Suprapubic skin (tissue), 4 donors: ENCODE results near the gene LDAH. TPM values are rescaled to one million over a fixed set of nuclear protein-coding genes. Genes with fewer than 3 reads are reported as not detected.
A peak's percentile ranks its signal among the peaks of the same experiment; 100 is the strongest.

ENCODE experiments used
- DNase-seq, 2 donors: peaks; one replicate each; pipeline ENCODE4 v3.0.0-alpha.2; 2019; ENCODE audit warnings: low spot score in 2 of 2
- H3K27ac ChIP-seq: fragments of 200-600 bp; sonication (generic); one replicate; pipeline ENCODE4 v1.5.1; 2019
- H3K27me3 ChIP-seq: fragments of 200-600 bp; sonication (generic); one replicate; pipeline ENCODE4 v1.5.1; 2019
- H3K36me3 ChIP-seq: fragments of 200-600 bp; sonication (generic); one replicate; pipeline ENCODE4 v1.5.1; 2019
- H3K4me1 ChIP-seq: fragments of 200-600 bp; sonication (generic); one replicate; pipeline ENCODE4 v1.5.1; 2019
- H3K4me3 ChIP-seq: fragments of 200-600 bp; sonication (generic); one replicate; pipeline ENCODE4 v1.5.1; 2019; ENCODE audit warnings: mild to moderate bottlenecking
- H3K9me3 ChIP-seq: fragments of 200-600 bp; sonication (generic); one replicate; pipeline ENCODE4 v1.5.1; 2019
- CTCF ChIP-seq, 2 donors: fragments of 200-600 bp in 1 of 2; fragments of 450-650 bp in 1 of 2; sonication (generic) in 1 of 2; IDR thresholded peaks; one replicate each; pipeline ENCODE4 v1.5.1; 2016 to 2019; ENCODE audit warnings: antibody characterized with exemption in 2 of 2, mild to moderate bottlenecking in 1 of 2, moderate library complexity in 1 of 2
- EP300 ChIP-seq: sonication (generic); formaldehyde crosslinking; IDR thresholded peaks from one replicate; pipeline ENCODE4 v1.6.1; 2017; ENCODE audit warnings: antibody characterized with exemption
- POLR2A ChIP-seq, 2 donors: fragments of 450-650 bp; IDR thresholded peaks; one replicate each; pipeline ENCODE4 v1.6.1; 2017; ENCODE audit warnings: antibody characterized with exemption in 2 of 2, mild to moderate bottlenecking in 2 of 2, moderate library complexity in 2 of 2
- POLR2AphosphoS5 ChIP-seq, 3 donors: sonication (generic); formaldehyde crosslinking; IDR thresholded peaks; one replicate each; pipeline ENCODE4 v1.6.1; 2017; ENCODE audit warnings: antibody characterized with exemption in 3 of 3
- WGBS: methylation state at CpG from one replicate; pipeline ENCODE4 v1.1.5; 2018; 5-methylcytosine and 5-hydroxymethylcytosine counted together
- total RNA-seq, 4 donors: library from RNA; depleted of rRNA; stranded (reverse); fragments of >200 nt; gene quantifications; one replicate each; pipeline ENCODE4 v1.1.0, GENCODE V29; 2016

The LDAH gene
- total RNA-seq, 4 donors from 2014 or later: 9.0 to 15.5 (median 10.4) TPM

GRCh38 chr2:20664071-20664390 is 158.9 kb downstream of the LDAH start:
- Histone ChIP-seq H3K36me3 (no peaks in the 10 kb centered on the region), H3K9me3 (no peaks in the 10 kb centered on the region), H3K4me3 (no peak overlapping the region), H3K27me3 (peaks cover 77% of the 10 kb centered on the region), H3K4me1 (peaks cover 55% of the 10 kb centered on the region), H3K27ac (no peak overlapping the region)
- DNase-seq: no peak
- WGBS: 89% methylated on average over 2 of the region's 2 CpGs
- TF ChIP-seq CTCF (IDR thresholded peaks at IDR 0.05): no peak
- TF ChIP-seq POLR2A (IDR thresholded peaks at IDR 0.05): no peak
- no peak for TF ChIP-seq EP300
- TF ChIP-seq POLR2AphosphoS5 (IDR thresholded peaks at IDR 0.05): no peak

GRCh38 chr2:20663196-20664070 is 159.5 kb downstream of the LDAH start:
- Histone ChIP-seq H3K36me3 (no peaks in the 10 kb centered on the region), H3K27me3 (peaks cover 71% of the 10 kb centered on the region), H3K4me1 (peaks cover 55% of the 10 kb centered on the region), H3K27ac (no peak overlapping the region), H3K4me3 (no peak overlapping the region), H3K9me3 (no peaks in the 10 kb centered on the region)
- TF ChIP-seq POLR2A (IDR thresholded peaks at IDR 0.05) (no peak), CTCF (IDR thresholded peaks at IDR 0.05) (no peak), POLR2AphosphoS5 (IDR thresholded peaks at IDR 0.05) (no peak), EP300 (no peak)
- DNase-seq: no peak
- 73% methylated on average over 6 of the region's 7 CpGs for WGBS

- peaks cover 61% of the 10 kb centered on the region for H3K27me3 ChIP-seq
Measured at GRCh38 chr2:20662308-20662937, 160.5 kb downstream of the LDAH start.

GRCh38 chr2:20661421-20662307 is 161.2 kb downstream of the LDAH start:
- Histone ChIP-seq H3K4me1 (peaks cover 40% of the 10 kb centered on the region), H3K27ac (no peak overlapping the region)

More at GRCh38 chr2:20662308-20662937, 160.5 kb downstream of the LDAH start:
- Histone ChIP-seq H3K36me3 (no peaks in the 10 kb centered on the region), H3K4me1 (peaks cover 45% of the 10 kb centered on the region), H3K27ac (no peak overlapping the region), H3K4me3 (no peak overlapping the region), H3K9me3 (no peaks in the 10 kb centered on the region)
- no peak for DNase-seq
- TF ChIP-seq POLR2AphosphoS5 (IDR thresholded peaks at IDR 0.05) (no peak), POLR2A (IDR thresholded peaks at IDR 0.05) (no peak), EP300 (no peak), CTCF (IDR thresholded peaks at IDR 0.05) (no peak)
- WGBS: 70% methylated on average over 2 of the region's 5 CpGs

More at GRCh38 chr2:20661421-20662307, 161.2 kb downstream of the LDAH start:
- 33% methylated on average over 11 of the region's 11 CpGs for WGBS
- H3K27me3 ChIP-seq: peaks cover 55% of the 10 kb centered on the region
- H3K36me3 ChIP-seq: no peaks in the 10 kb centered on the region
- H3K9me3 ChIP-seq: no peaks in the 10 kb centered on the region
- DNase-seq: no peak
- no peak for TF ChIP-seq POLR2A (IDR thresholded peaks at IDR 0.05)
- no peak for TF ChIP-seq EP300
- no peak for TF ChIP-seq POLR2AphosphoS5 (IDR thresholded peaks at IDR 0.05)
- TF ChIP-seq CTCF (IDR thresholded peaks at IDR 0.05): peak; percentile 87 to 93
- H3K4me3 ChIP-seq: no peak overlapping the region
